GM12878 (cell line): ENCODE measurements around the gene MT1B. TPM values are rescaled to one million over a fixed set of nuclear protein-coding genes. Genes with fewer than 3 reads are reported as not detected.

Experiments used
- ATAC-seq: fragments of 200-7000 bp; cut with Tn5 transposase; 3 replicates; pipeline ENCODE4 v1.9.1; 2020; ENCODE audit warnings: mild to moderate bottlenecking, moderate library complexity
- BruUV-seq: library from RNA; stranded (reverse); fragments of 400-500 nt; replicated peaks from 2 replicates; lab custom pipeline; 2021; lab: Mats Ljungman, UMichigan
- CTCF ChIA-PET: fragments of 300-600 bp; sonication (Branson Sonifier 250); formaldehyde crosslinking; extraction: SDS; loops from one replicate; lab custom pipeline; 2021; ENCODE audit warnings: inconsistent platforms; lab: Yijun Ruan, JAX
- POLR2A ChIA-PET: fragments of 350-600 bp; formaldehyde crosslinking; extraction: SDS; loops from one replicate; lab custom pipeline; 2021; ENCODE audit warnings: inconsistent platforms; lab: Charles Lee
- RAD21 ChIA-PET: fragments of 300-600 bp; sonication (Branson Sonifier 250); formaldehyde crosslinking; loops from one replicate; lab custom pipeline; 2023; ENCODE audit warnings: antibody characterized with exemption; ENCODE audit not compliant: unreplicated experiment; lab: Charles Lee
- SMC1A ChIA-PET: fragments of 300-600 bp; sonication (Branson Sonifier 250); formaldehyde crosslinking; loops from one replicate; lab custom pipeline; 2023; ENCODE audit not compliant: unreplicated experiment, uncharacterized antibody; lab: Charles Lee
- DNase-seq: peaks from one replicate; pipeline ENCODE4 v3.0.0-alpha.2; 2011; ENCODE audit warnings: low read depth, low spot score
- FAIRE-seq: peaks from 3 replicates; lab custom pipeline; 2011; peaks lifted over from hg19 to GRCh38; lab: Jason Lieb, UNC
- H2AFZ ChIP-seq: 2 replicates; pipeline ENCODE4 v1.6.0; 2011; ENCODE audit warnings: low read depth, low read length, control low read depth; ENCODE audit not compliant: control insufficient read depth
- H3K27ac ChIP-seq: 2 replicates; pipeline ENCODE4 v1.5.1; 2011; ENCODE audit warnings: control low read depth; ENCODE audit not compliant: control insufficient read depth, insufficient read depth
- H3K27me3 ChIP-seq, 2 experiments: replicated peaks in 1 of 2; 2 replicates each; pipeline versions ENCODE4 v1.6.0 to v1.6.1; 2011; ENCODE audit warnings: low read length in 1 of 2; ENCODE audit not compliant: control insufficient read depth in 2 of 2, insufficient read depth in 2 of 2
- H3K36me3 ChIP-seq, 2 experiments: 2 replicates each; pipeline ENCODE4 v1.5.1; 2011; ENCODE audit warnings: low read length in 1 of 2; ENCODE audit not compliant: control insufficient read depth in 2 of 2, insufficient read depth in 2 of 2
- H3K4me1 ChIP-seq: 2 replicates; pipeline ENCODE4 v1.6.1; 2011; ENCODE audit warnings: mild to moderate bottlenecking, low read length, moderate library complexity, mixed read lengths; ENCODE audit not compliant: control insufficient read depth, insufficient read depth
- H3K4me2 ChIP-seq: 2 replicates; pipeline ENCODE4 v1.6.0; 2011; ENCODE audit warnings: control low read depth; ENCODE audit not compliant: control insufficient read depth, insufficient read depth
- H3K4me3 ChIP-seq: fragments of 200-600 bp; sonication (generic); 2 replicates; pipeline ENCODE4 v1.5.1; 2016
- H3K79me2 ChIP-seq: 2 replicates; pipeline ENCODE4 v1.6.0; 2011; ENCODE audit warnings: low read length; ENCODE audit not compliant: control insufficient read depth, insufficient read depth
- H3K9ac ChIP-seq: 2 replicates; pipeline ENCODE4 v1.8.0; 2011; ENCODE audit warnings: low read length, control low read depth, mixed read lengths; ENCODE audit not compliant: control insufficient read depth, insufficient read depth
- H3K9me3 ChIP-seq: replicated peaks from 3 replicates; pipeline ENCODE4 v1.5.1; 2011; ENCODE audit warnings: mild to moderate bottlenecking, low read length; ENCODE audit not compliant: control insufficient read depth, insufficient read depth
- H4K20me1 ChIP-seq: 2 replicates; pipeline ENCODE4 v1.6.0; 2011; ENCODE audit not compliant: control insufficient read depth, insufficient read depth
- BMI1 ChIP-seq: fragments of 450-650 bp; IDR thresholded peaks from 2 replicates; pipeline ENCODE4 v1.6.1; 2016; ENCODE audit warnings: mild to moderate bottlenecking, moderate library complexity, borderline replicate concordance
- CEBPZ ChIP-seq: fragments of 150-350 bp; IDR thresholded peaks from 2 replicates; pipeline ENCODE4 v1.6.1; 2016; ENCODE audit warnings: low read depth, low read length
- CHD1 ChIP-seq: IDR thresholded peaks from 2 replicates; pipeline ENCODE4 v1.6.1; 2012; ENCODE audit warnings: low read depth, low read length, improper control_type of control experiment
- E2F4 ChIP-seq: IDR thresholded peaks from 2 replicates; pipeline ENCODE4 v1.6.1; 2012; ENCODE audit warnings: low read depth, low read length, improper control_type of control experiment
- FOXM1 ChIP-seq: IDR thresholded peaks from 2 replicates; pipeline ENCODE4 v1.6.1; 2012; ENCODE audit warnings: low read depth, mild to moderate bottlenecking, inconsistent platforms, low read length, moderate library complexity
- JUNB ChIP-seq: IDR thresholded peaks from 2 replicates; pipeline ENCODE4 v1.6.1; 2016; ENCODE audit warnings: antibody characterized with exemption, mild to moderate bottlenecking
- MAX ChIP-seq: IDR thresholded peaks from 2 replicates; pipeline ENCODE4 v1.6.1; 2012; ENCODE audit warnings: low read depth, low read length, improper control_type of control experiment
- MEF2A ChIP-seq: IDR thresholded peaks from 2 replicates; pipeline ENCODE4 v1.6.1; 2011; ENCODE audit warnings: low read depth, mild to moderate bottlenecking, low read length, moderate library complexity; ENCODE audit not compliant: insufficient read depth
- NR2C1 ChIP-seq: fragments of 450-650 bp; IDR thresholded peaks from 2 replicates; pipeline ENCODE4 v1.6.1; 2017; ENCODE audit warnings: antibody characterized with exemption, mild to moderate bottlenecking, moderate library complexity
- POLR2AphosphoS5 ChIP-seq: IDR thresholded peaks from 2 replicates; pipeline ENCODE4 v1.6.1; 2011; ENCODE audit warnings: mild to moderate bottlenecking, low read length, inconsistent platforms
- RELB ChIP-seq: fragments of 450-650 bp; IDR thresholded peaks from 2 replicates; pipeline ENCODE4 v1.6.1; 2017; ENCODE audit warnings: low read depth, mild to moderate bottlenecking, moderate library complexity
- REST ChIP-seq: IDR thresholded peaks from 2 replicates; pipeline ENCODE4 v1.6.1; 2012; ENCODE audit warnings: mild to moderate bottlenecking, low read depth, low read length
- TCF12 ChIP-seq: IDR thresholded peaks from 2 replicates; pipeline ENCODE4 v1.6.1; 2011; ENCODE audit warnings: low read depth, mild to moderate bottlenecking, low read length
- TCF7 ChIP-seq: IDR thresholded peaks from 2 replicates; pipeline ENCODE4 v1.6.1; 2014; ENCODE audit warnings: antibody characterized with exemption, borderline replicate concordance
- ZNF274 ChIP-seq: IDR thresholded peaks from one replicate; pipeline ENCODE4 v1.8.0; 2011; ENCODE audit not compliant: insufficient read length, insufficient read depth
- WGBS: methylation state at CpG from one replicate; pipeline ENCODE4 v1.1.6; 2016; ENCODE audit warnings: low lambda C conversion rate; ENCODE audit not compliant: insufficient replicate concordance, insufficient coverage; ENCODE audit errors: missing lambda C conversion rate; 5-methylcytosine and 5-hydroxymethylcytosine counted together
- in situ Hi-C: fragments of 300-500 bp; cut with MboI; formaldehyde crosslinking; loops from 9 replicates; pipeline ENCODE4 v1.14.3; 2018; ENCODE audit warnings: mixed read lengths
- intact Hi-C: fragments of 100-400 bp; cut with micrococcal nuclease; formaldehyde crosslinking; loops from one replicate; pipeline ENCODE4 v1.14.2; 2022; ENCODE audit not compliant: unreplicated experiment
- polyA plus RNA-seq, 11 experiments: library from polyadenylated mRNA; depleted of rRNA in 4 of 11; unstranded in 6 of 11; stranded (reverse) in 5 of 11; fragments of >200 nt; fragmentation: Nextera tagmentation in 4 of 11; fragmentation: Illumina TruSeq in 1 of 11; extraction: Ambion mirVana in 4 of 11; extraction: Trizol in 1 of 11; gene quantifications; 1 replicate in 1 of 11; 2 replicates in 10 of 11; pipeline versions ENCODE4 v1.2.1 to v1.2.3, GENCODE V29; 2011 to 2016; ENCODE audit warnings: inconsistent platforms in 2 of 11, missing spikeins in 2 of 11, low read depth in 1 of 11
- total RNA-seq, 4 experiments: library from RNA; depleted of rRNA in 3 of 4; stranded (reverse); fragments of >200 nt in 3 of 4; fragmentation: Illumina TruSeq in 1 of 4; extraction: Trizol in 1 of 4; gene quantifications; 2 replicates each; pipeline versions ENCODE4 v1.2.1 to v1.2.3, GENCODE V29; 2013 to 2021

The MT1B gene
- total and polyA plus RNA-seq, 10 of the 15 experiments (the other 5 are each of a cell fraction or from before 2014, with no cell fraction given): not detected

GRCh38 chr16:56640076-56640475 lies 11.6 kb upstream of the MT1B start:
- 22% methylated on average over 1 of the region's 1 CpG for WGBS
- no peak overlapping the region for H3K4me2 ChIP-seq
- no peaks in the 10 kb centered on the region for H3K4me1 ChIP-seq
- no peak overlapping the region for H2AFZ ChIP-seq
- no peak for DNase-seq
- no peak for ATAC-seq
- H3K4me3 ChIP-seq: no peak overlapping the region
- ChIA-PET POLR2A (interaction anchor here (1.1 kb wide), 1 partner anchor 392 kb away, joined by 3 read pairs; no protein-coding TSS in a partner anchor), SMC1A (no interaction called here), CTCF (interaction anchor here (0.6 to 1.1 kb wide), 2 partner anchors 62 to 214 kb away, joined by 3 read pairs; no protein-coding TSS in a partner anchor), RAD21 (no interaction called here)
- in situ Hi-C loops (no loop called here), intact Hi-C loops (no loop called here)
- no peaks in the 10 kb centered on the region for H3K9me3 ChIP-seq
- H3K36me3 ChIP-seq: no peaks in the 10 kb centered on the region
- FAIRE-seq: no peak
- no peaks in the 10 kb centered on the region for H4K20me1 ChIP-seq
- no peak overlapping the region for H3K27ac ChIP-seq
- H3K27me3 ChIP-seq: peaks cover 20 to 22% of the 10 kb centered on the region in 2 experiments
- no TSS peak for BruUV-seq
- no peak overlapping the region for H3K9ac ChIP-seq
- TF ChIP-seq NR2C1: no peak
- no peak for TF ChIP-seq CEBPZ
- no peak for TF ChIP-seq TCF7
- no peak for TF ChIP-seq TCF12
- TF ChIP-seq FOXM1: no peak
- no peak for TF ChIP-seq ZNF274
- TF ChIP-seq MAX: no peak
- TF ChIP-seq REST: no peak
- no peak for TF ChIP-seq E2F4
- TF ChIP-seq MEF2A: no peak
- no peak for TF ChIP-seq RELB
- TF ChIP-seq CHD1: no peak
- no peak for TF ChIP-seq JUNB
- no peak for TF ChIP-seq BMI1
- no peak for TF ChIP-seq POLR2AphosphoS5
- H3K79me2 ChIP-seq: no peaks in the 10 kb centered on the region
